ENCODE measurements around the gene TNFRSF25.
"Not testable (repeated sequence)": the region's sequence is repeated elsewhere in the genome, so short reads cannot be mapped to it uniquely, and the experiment has no call there.

The TNFRSF25 gene

DNA sequence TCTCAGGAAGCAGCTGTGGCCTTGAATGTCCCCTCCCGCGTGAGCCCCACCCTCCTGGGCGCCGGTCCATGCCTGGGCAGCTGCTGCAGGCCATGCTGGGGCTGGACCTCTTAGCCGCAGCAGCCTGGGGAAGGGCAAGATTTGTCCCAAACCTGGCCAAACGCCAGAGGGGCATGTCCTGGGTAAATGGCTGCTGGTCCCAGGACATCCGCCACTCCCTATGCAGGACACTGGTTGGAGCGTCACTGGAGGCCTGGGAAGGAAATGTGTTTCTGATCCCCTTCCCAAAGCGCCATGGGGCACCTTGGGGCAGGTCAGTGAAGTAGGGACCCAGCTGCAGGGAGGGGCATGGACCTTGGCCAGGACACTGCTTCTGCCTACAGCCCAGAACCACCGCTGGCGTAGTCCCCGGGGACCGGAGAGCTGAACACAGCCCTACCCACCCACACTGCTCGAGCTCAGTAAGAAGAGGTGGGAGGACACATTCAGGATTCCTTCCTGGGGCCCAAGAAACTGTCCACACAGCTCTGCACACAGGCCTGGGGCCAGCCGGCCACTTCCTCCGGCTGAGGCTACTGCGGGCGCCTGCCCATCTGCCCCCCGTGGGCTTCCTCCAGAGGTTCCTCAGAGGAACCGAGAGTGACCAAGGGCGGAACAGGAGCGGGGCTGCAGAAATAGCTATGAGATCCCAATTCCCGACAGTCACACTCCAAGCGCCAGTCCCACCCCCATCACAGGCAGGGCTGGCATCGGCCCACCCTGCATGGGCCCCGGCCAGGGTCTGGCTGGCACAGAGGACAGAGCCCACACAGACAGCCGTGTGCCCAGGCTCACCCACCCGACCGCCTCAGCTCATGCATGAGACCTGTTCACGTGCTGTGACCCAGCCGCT lies 36.3 kb upstream of the TNFRSF25 start:
- no peak for DNase-seq (ENCODE audit: low read depth in 1 of 2, low spot score in 1 of 2)

- DNase-seq (ENCODE audit: low read depth in 1 of 2, low spot score in 1 of 2) = no peak
These were observed 35.4 kb upstream of the TNFRSF25 start for GRCh38 chr1:6501279-6501813.

DNA sequence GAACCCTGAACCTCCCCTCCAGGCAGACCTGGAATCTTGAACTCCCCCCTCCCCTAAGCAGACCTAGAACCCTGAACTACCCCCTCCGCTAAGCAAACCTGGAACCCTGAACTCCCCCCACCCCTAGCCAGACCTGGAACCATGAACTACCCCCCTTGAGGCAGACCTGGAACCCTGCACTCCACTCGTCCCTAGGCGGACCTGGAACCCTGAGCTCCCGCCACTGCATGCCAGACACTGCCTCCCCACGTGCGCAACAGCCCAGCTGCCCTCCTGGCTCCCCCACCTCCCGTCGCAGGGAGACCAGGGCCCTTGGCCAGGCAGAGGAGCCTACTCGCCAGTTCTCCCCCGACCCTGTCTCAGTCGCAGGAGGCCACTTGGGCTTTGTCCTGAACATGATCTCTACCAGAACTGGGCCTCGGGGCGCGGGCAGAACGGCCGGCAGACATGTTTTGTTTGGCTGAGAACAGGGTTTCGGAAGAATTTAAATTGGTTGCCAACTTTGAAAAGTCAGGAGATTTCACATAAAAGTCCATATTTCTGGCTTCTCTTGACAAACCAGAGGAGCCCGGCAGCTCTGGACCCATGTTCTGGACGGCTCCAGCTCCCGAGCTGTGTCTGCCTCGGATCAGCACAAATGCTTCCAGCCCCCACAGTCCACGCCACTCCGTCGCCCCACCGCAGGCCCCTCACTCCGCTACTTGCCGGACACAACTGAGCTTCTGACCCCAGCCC lies 34.7 kb upstream of the TNFRSF25 start:
- DNase-seq (ENCODE audit: low read depth in 1 of 2, low spot score in 1 of 2) = no peak

GRCh38 chr1:6499296-6499695 lies 33.3 kb upstream of the TNFRSF25 start:
- DNase-seq (ENCODE audit: low read depth in 1 of 2, low spot score in 1 of 2) = no peak

DNA sequence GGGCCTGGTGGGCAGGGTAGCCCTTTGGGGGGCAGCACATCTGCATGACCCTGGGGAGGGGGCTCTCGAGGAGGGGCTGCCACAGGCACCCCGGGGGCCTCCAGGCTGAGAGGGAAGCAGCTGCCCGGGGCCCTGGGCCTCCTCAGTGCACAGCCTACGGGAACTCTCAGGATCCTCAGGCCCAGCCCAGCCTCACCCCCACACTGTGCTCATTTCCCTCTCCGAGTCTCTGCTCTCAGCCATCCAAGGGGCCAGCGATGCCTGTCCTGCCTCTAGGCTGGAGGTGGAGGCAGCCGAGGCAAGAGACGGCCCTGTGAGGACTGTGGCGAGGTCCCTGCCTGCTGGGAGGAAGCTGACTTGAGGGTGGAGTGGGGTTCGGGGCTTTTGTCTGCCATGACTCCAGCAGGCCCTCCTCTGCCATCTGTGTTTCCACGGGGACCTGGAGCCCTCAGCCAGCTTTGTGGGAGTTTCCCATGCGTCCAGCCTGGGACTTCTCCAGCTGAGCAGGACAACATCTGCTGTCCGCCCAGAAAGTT lies 32.7 kb upstream of the TNFRSF25 start:
- no peak for DNase-seq (ENCODE audit: low read depth in 1 of 2, low spot score in 1 of 2)

GRCh38 chr1:6497867-6498575 lies 32.0 kb upstream of the TNFRSF25 start:
- no peak for DNase-seq (ENCODE audit: low read depth in 1 of 2, low spot score in 1 of 2)

DNA sequence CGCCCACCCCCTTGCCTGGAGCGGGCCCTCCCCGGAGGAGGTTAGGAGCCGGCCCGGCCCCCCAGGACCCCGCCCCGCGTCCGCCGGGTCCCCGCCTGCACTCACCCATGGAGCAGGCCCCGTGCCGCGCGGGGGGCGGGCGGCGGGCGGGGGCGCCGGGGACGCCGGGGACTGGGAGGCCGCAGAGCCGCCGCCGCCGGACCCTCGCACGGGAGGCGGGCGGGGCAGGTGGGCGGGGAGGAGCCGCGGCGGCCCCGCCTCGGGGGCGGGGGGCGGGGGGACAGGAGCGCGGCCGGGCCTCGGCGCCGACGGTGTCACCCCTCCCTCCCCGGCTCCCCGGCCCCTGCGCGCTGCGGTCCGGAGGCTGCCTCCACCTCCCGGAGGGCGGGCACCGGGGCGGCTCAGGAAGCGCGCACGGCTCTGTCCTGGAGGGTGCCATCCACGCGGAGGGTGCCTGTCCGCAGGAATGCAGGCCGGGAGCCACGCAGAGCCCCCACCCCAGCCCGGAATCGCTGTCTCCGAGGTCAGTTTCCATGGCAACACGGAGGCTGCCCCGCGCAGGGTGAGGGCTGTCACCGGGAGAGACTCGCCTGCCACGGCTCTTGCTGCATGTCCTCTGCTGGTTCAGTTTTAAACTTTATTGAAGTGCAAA lies 31.4 kb upstream of the TNFRSF25 start:
- peak; percentile 21 to 35 for DNase-seq (ENCODE audit: low read depth in 1 of 2, low spot score in 1 of 2)

DNA sequence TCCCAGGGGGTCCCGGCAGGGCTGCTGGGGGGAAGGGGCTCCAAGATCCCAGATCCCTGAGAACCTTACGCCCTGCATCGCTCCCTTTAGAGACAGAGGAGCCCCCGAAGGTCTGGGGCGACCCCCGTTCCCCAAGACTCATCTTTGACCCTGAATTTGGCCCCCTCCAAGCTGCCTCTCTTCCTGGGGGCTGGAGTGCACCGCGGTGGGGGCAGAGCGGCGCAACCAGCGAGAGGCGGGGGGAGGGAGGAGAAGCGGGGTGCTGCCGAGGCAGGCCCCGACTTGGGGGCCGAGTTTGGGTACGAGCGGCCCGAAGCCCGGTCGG lies 30.9 kb upstream of the TNFRSF25 start:
- no peak for DNase-seq (ENCODE audit: low read depth in 1 of 2, low spot score in 1 of 2)

DNA sequence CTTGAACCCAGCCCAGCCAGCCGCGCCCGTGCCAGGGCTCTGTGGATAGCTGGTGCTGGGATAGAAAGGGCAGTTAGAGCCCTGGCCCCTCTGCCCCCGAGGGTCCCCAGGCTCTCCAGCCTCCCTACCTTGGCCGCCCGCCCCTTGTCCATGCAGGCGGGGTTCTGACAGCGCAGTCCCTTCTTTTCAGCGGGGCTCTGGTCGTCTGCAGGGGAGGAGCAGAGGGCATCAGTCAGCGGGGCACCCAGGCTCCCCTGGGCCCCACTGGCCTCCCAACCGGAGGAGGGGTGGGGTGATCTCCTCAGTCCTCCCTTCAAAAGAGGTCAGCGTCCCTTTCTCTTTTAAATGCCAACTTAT lies 30.4 kb upstream of the TNFRSF25 start:
- no peak for DNase-seq (ENCODE audit: low read depth in 1 of 2, low spot score in 1 of 2)

- no peak for DNase-seq (ENCODE audit: low read depth in 1 of 2, low spot score in 1 of 2)
These were observed 29.8 kb upstream of the TNFRSF25 start for GRCh38 chr1:6495540-6496364.

- no peak for DNase-seq (ENCODE audit: low read depth in 1 of 2, low spot score in 1 of 2)
These were observed 29.1 kb upstream of the TNFRSF25 start for GRCh38 chr1:6495041-6495441.

GRCh38 chr1:6494627-6495026 lies 28.7 kb upstream of the TNFRSF25 start:
- no peak for DNase-seq (ENCODE audit: low read depth in 1 of 2, low spot score in 1 of 2)

DNA sequence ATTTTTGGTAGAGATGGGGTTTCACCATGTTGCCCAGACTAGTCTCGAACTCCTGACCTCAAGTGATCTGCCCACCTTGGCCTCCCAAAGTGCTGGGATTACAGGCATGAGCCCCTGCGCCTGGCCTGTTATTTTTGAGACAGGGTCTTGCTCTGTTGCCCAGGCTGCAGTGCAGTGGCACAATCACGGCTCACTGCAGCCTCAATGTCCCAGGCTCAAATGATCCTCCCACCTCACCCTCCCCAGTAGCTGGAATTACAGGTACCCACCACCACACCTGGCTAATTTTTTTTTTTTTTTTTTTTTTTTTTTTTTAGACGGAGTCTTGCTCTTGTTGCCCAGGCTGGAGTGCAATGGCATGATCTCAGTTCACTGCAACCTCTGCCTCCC lies 27.9 kb upstream of the TNFRSF25 start:
- DNase-seq (ENCODE audit: low read depth in 1 of 2, low spot score in 1 of 2) = not testable (repeated sequence)

DNA sequence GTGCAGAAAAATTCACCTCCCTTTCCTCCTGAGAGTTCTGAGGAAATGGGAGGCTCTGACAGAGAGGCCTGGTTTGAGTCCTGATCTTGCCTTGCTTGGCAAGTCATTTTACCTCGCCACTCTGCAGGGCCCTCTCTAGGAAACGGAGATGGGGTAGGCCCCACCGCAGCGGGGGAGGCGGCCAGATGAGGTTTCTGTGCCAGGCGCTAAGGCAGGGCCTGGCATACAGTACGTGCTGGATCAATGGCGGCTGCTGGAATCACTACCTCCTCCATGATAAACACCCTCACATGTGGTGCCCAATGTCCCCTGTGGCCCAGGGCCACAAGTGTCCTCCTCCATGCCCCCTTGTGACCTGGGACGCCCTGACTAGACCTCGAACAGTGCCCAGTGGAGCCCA lies 26.0 kb upstream of the TNFRSF25 start:
- no peak for DNase-seq (ENCODE audit: low read depth in 1 of 2, low spot score in 1 of 2)

DNA sequence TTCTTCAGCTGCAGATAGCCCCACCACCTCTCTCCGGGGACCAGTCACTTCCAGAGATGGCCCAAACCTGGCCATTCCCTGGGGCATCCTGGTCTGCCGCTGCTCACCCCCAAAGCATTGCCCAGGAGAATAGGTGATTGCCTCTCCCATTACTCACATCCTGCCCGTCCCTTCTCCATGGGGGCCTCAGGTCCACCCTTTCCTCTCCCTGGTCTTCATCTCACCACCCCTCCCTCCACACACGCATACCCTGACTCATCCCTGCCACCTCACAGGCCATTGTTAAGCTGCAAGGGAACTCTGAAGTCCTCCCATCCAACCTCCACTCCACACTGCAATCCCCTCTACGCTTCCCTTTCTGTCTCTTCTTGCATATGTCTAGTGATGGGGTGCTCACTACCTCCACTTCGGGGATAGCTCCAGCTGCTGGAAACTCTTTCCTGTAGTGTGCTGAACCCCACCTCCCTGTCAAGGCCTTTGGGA lies 25.5 kb upstream of the TNFRSF25 start, which contains the start of gene PLEKHG5:
PLEKHG5 (minus strand) TSS at position 188 of the 483 bp plus-strand sequence. CDS start 14,096 bp downstream, outside the sequence.
- no peak for DNase-seq (ENCODE audit: low read depth in 1 of 2, low spot score in 1 of 2)

DNA sequence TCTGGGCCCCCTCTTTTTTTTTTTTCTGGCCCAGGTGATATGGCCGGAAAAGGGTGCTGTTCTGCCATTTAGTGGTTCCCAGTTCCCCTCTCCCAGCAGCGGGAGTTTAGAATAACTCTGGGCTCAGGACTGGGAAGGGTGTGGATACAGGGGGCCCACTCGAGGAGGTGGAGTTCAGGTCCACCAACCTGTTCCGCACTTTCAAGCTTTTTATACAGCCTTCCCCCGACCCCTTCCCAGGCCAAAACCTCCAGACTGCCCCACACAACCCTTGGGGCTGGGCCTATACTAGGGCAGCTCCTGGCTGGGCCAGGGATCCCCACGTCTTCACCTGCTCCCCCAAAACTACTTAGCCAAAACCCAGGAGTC lies 25.1 kb upstream of the TNFRSF25 start:
- no peak for DNase-seq (ENCODE audit: low read depth in 1 of 2, low spot score in 1 of 2)

- peak; percentile 20 to 39 for DNase-seq (ENCODE audit: low read depth in 1 of 2, low spot score in 1 of 2)
These were observed 24.5 kb upstream of the TNFRSF25 start for GRCh38 chr1:6490181-6491080.

GRCh38 chr1:6489799-6490180 lies 23.8 kb upstream of the TNFRSF25 start:
- DNase-seq (ENCODE audit: low read depth in 1 of 2, low spot score in 1 of 2) = peak; percentile 58 to 70

GRCh38 chr1:6489383-6489765 lies 23.4 kb upstream of the TNFRSF25 start:
- no peak for DNase-seq (ENCODE audit: low read depth in 1 of 2, low spot score in 1 of 2)

Measured in stimulated activated CD4-positive, alpha-beta T cell treated with anti-CD3 and anti-CD28 coated beads, Interleukin-15, amount 100 ng/mL, for 1 hour (primary cell).